Activated naive CD8-positive, alpha-beta T cell treated with anti-CD3 and anti-CD28 coated beads for 36 hours (primary cell): Measurements from ENCODE around the gene COA4. TPM values are rescaled to one million over a fixed set of nuclear protein-coding genes. Genes with fewer than 3 reads are reported as not detected.

ENCODE experiments used
- DNase-seq: peaks from one replicate; pipeline ENCODE4 v3.0.0; 2021
- H3K27ac Mint-ChIP-seq: one replicate; pipeline ENCODE4 v1.8.0; 2022; ENCODE audit warnings: mild to moderate bottlenecking, moderate library complexity, mixed read lengths
- H3K27me3 Mint-ChIP-seq: one replicate; pipeline ENCODE4 v1.8.0; 2022; ENCODE audit warnings: mild to moderate bottlenecking, mixed read lengths
- H3K36me3 Mint-ChIP-seq: one replicate; pipeline ENCODE4 v1.8.0; 2021; ENCODE audit warnings: mild to moderate bottlenecking, mixed read lengths
- H3K4me1 Mint-ChIP-seq: one replicate; pipeline ENCODE4 v1.8.0; 2021; ENCODE audit warnings: mixed read lengths
- H3K4me3 Mint-ChIP-seq: one replicate; pipeline ENCODE4 v1.8.0; 2022; ENCODE audit warnings: mild to moderate bottlenecking, moderate library complexity, mixed read lengths
- H3K9me3 Mint-ChIP-seq: one replicate; pipeline ENCODE4 v1.8.0; 2022; ENCODE audit warnings: mixed read lengths
- total RNA-seq, 2 experiments: library from RNA; stranded (reverse); gene quantifications; one replicate each; pipeline ENCODE4 v1.2.3, GENCODE V29; 2021

The COA4 gene
- total RNA-seq, 2 experiments from 2014 or later, result 118 to 124 TPM

DNA sequence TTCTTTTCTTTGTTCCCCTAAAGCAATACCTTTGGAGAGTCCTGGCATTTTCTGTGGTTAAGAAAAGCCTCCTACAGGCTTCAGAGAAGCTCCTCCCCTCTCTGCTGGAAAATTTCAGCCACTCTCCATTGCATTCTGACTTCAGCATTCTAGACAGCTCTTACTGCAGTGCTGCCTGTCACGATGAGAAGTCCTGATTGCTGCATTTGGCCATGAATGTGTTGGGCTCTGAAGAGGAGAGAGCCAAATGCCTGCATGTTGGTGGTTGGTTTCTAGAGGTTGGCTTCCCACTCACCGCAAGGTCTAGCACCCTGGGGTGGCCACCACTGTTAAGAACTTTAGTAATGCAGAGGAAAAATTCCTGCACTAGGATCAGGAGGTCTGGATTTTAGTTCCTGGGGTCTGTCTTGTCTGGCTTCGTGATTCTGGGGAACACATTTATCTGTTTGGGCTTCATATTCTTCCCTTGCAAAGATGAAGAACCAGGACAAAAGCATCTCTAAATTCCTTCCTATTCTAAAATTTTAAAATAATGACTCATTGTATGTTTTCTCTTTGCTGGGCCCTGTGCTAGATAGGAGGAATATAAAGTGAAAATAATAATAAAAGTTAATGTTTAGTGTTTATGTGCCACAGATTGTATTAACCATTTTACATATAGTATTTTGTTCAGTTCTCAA lies 38.1 kb downstream of the COA4 start:
- Mint-ChIP-seq H3K4me1 (no peaks in the 10 kb centered on the region), H3K27ac (no peak overlapping the region), H3K27me3 (no peaks in the 10 kb centered on the region), H3K36me3 (peaks cover 4% of the 10 kb centered on the region), H3K4me3 (no peak overlapping the region), H3K9me3 (no peaks in the 10 kb centered on the region)
- DNase-seq, result no peak

DNA sequence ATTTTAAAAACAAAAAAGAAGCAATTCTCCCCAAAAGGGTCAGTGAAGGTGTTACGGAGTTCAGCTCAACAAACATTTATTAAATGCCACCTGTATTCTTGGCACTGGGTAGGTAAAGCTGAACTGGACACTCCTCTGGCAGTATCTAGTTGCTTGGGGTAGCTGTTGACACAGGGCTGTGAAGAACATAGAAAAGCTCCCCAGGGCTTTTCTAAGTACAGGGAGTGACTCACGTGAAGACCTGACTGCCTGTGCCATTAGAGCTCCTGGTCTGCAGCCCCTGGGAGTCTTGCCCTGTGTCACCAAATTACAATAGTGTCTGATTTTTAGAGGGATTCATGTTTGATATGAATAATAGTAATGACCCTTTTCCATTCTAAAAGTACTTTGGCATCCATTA lies 43.6 kb downstream of the COA4 start:
- DNase-seq, result no peak
- no peaks in the 10 kb centered on the region for H3K27me3 Mint-ChIP-seq
- H3K9me3 Mint-ChIP-seq, result no peaks in the 10 kb centered on the region
- no peaks in the 10 kb centered on the region for H3K36me3 Mint-ChIP-seq
- no peaks in the 10 kb centered on the region for H3K4me1 Mint-ChIP-seq
- H3K27ac Mint-ChIP-seq, result no peak overlapping the region
- no peak overlapping the region for H3K4me3 Mint-ChIP-seq

DNA sequence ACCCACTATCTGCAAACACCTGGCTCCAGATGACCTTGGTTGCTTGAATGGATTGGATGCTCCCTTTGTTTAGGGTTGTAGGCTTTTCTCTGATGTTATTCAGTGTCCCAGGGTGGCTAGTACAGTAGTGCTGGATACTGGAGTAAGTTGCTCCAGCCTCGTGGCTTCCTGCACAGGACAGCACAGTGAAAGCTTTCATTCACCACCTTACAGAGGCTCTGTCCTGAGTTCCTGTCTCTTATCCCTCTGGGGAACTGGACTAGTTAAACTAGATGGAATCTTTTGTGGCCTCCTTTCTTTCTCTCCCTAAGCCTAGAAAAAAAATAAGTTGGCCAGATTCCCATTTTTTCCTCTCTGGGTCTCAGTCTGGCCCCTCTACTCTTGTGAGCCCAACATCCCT lies 46.4 kb downstream of the COA4 start:
- H3K27ac Mint-ChIP-seq, result no peak overlapping the region
- no peaks in the 10 kb centered on the region for H3K4me1 Mint-ChIP-seq
- H3K9me3 Mint-ChIP-seq, result no peaks in the 10 kb centered on the region
- no peak overlapping the region for H3K4me3 Mint-ChIP-seq
- H3K36me3 Mint-ChIP-seq, result no peaks in the 10 kb centered on the region
- DNase-seq, result no peak
- no peaks in the 10 kb centered on the region for H3K27me3 Mint-ChIP-seq

Other genes starting within 250 kb of the COA4 start
- 10 to 100 TPM in 1 of 2 experiments, 1 to 10 TPM in 1; 6.8 to 13.3 TPM for gene PLEKHB1, start 230.3 kb downstream of the COA4 start, total RNA-seq
- gene RAB6A, start 115.8 kb downstream of the COA4 start, total RNA-seq, result 10 to 100 TPM; 54.7 to 57.3 TPM
- 10 to 100 TPM; 53.9 to 59.3 TPM for gene MRPL48, start 89.0 kb downstream of the COA4 start, total RNA-seq
- 10 to 100 TPM; 33.6 to 33.8 TPM for gene PAAF1, start 153 bp upstream of the COA4 start, total RNA-seq
- gene DNAJB13, start 74.2 kb upstream of the COA4 start, total RNA-seq, result under 1 TPM; 0.18 to 0.21 TPM
- gene UCP2, start 106.0 kb upstream of the COA4 start, total RNA-seq, result 100 to 1,000 TPM; 180 to 181 TPM
- gene UCP3, start 132.2 kb upstream of the COA4 start, total RNA-seq, result 1 to 10 TPM in 1 of 2 experiments, under 1 TPM in 1; 0.89 to 1.1 TPM